ACHN (cell line): Measurements from ENCODE around the gene SYT7.

Experiments used
- DNase-seq: peaks from one replicate; pipeline ENCODE4 v3.0.0-alpha.2; 2015
- in situ Hi-C: cut with HindIII; loops from 2 replicates; pipeline ENCODE4 v1.10.0; 2017; ENCODE audit warnings: low sequenced_read_pairs, low pct_ligation_motif_present, low pct_unique_long_range_greater_than_20kb

SYT7 gene

DNA sequence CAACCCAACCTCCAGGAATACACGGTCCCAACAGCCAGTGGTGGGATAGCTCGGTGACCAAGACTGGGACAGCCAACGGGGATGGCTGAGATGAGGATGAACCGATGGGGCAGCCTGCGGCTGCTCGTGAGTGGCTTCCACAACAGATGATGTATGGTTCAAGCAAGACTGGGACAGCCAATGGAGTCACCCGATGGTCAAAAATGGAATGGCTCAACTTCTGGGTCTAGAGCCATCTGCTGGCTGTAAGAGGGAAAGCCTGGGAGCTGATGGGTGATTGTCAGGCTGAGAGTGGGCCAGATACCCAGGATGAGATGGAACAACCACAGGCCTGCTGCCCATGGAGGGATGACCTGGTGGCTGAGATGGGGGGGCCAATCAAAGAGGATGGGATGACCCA lies 35.5 kb downstream of the SYT7 start:
- in situ Hi-C loops, result no loop called here
- peak; percentile 30 for DNase-seq

GRCh38 chr11:61544466-61544865 lies 36.4 kb downstream of the SYT7 start:
- in situ Hi-C loops, result no loop called here
- DNase-seq, result no peak

GRCh38 chr11:61543606-61544306 lies 37.1 kb downstream of the SYT7 start:
- in situ Hi-C loops, result no loop called here
- no peak for DNase-seq

- in situ Hi-C loops, result no loop called here
- DNase-seq, result no peak
Observed at GRCh38 chr11:61542705-61543104, 38.2 kb downstream of the SYT7 start.

- no peak for DNase-seq
- in situ Hi-C loops, result no loop called here
Observed at GRCh38 chr11:61542024-61542461, 38.8 kb downstream of the SYT7 start.

DNA sequence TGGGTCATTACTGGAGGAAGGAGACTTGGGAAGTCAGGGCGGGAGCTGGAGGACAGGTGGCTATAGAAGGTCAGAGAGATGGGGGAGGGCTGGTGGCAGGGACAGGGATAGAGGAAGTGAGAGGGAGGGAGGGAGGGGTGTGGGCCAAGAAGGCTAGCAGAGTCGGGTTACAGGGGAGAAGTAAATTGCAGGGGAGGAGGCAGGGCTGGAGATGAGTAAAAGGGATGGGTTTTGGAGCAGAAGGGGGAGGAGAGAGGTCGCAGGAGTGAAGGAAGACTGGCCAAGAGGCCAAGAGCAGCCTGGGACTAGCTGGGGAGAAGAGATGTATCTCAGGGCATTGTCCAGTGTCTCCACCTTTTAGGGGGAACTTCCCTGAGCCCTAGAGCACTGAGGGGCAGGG lies 39.3 kb downstream of the SYT7 start:
- in situ Hi-C loops, result no loop called here
- no peak for DNase-seq

GRCh38 chr11:61540528-61540927 lies 40.3 kb downstream of the SYT7 start:
- in situ Hi-C loops, result no loop called here
- no peak for DNase-seq

DNA sequence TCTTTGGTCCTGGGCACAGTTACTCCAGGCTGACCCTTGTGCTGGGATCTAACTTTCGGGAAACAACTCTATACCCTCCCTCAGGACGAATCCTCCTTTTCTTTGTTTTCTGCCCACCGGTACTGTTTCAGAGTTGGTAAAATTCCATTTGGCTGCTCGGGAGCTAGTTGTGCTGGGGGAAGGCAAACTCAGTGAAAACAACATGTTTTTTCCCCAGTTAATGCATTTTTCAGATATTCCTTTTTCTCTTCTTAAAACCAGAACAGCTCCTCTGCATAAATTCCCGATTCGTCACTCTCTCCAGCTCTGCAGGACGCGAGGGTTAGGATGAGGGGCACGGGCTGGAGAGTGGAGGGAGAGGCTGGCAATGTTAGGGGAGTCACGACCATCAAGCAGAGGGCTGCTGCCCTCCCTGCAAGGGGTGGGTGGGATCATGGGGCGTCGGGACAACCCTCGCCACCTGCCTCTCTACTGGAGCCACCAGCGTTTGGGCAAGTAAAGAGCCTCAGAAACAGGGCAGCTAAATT lies 41.0 kb downstream of the SYT7 start:
- in situ Hi-C loops, result no loop called here
- DNase-seq, result no peak

DNA sequence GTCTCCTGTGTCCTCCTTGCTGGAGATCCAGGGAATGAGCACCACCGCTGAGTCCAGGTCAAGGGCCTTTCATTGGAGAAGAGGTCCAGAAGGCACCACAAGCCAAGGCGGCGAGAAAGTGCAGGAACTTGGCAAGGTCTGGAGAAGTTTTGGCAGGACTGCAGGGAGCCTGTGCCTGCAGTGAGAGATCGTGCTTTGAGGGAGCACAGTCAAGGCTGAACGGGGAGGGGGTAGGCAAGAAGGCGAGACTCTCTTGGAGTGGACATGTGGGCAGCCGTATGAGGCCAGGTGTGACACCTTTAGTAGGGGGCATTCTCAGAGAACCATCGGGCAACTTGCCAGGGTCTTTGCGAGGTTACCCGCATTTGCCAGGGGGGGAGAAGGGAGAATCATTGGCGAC lies 41.9 kb downstream of the SYT7 start:
- in situ Hi-C loops, result no loop called here

GRCh38 chr11:61538636-61538961 lies 42.3 kb downstream of the SYT7 start:
- DNase-seq, result no peak
- in situ Hi-C loops, result no loop called here

More for the DNA sequence above, 41.9 kb downstream of the SYT7 start:
- no peak for DNase-seq

- in situ Hi-C loops, result no loop called here
- DNase-seq, result no peak
Observed at GRCh38 chr11:61537326-61537725, 43.5 kb downstream of the SYT7 start.

GRCh38 chr11:61536676-61537270 lies 44.1 kb downstream of the SYT7 start:
- in situ Hi-C loops, result no loop called here
- no peak for DNase-seq

DNA sequence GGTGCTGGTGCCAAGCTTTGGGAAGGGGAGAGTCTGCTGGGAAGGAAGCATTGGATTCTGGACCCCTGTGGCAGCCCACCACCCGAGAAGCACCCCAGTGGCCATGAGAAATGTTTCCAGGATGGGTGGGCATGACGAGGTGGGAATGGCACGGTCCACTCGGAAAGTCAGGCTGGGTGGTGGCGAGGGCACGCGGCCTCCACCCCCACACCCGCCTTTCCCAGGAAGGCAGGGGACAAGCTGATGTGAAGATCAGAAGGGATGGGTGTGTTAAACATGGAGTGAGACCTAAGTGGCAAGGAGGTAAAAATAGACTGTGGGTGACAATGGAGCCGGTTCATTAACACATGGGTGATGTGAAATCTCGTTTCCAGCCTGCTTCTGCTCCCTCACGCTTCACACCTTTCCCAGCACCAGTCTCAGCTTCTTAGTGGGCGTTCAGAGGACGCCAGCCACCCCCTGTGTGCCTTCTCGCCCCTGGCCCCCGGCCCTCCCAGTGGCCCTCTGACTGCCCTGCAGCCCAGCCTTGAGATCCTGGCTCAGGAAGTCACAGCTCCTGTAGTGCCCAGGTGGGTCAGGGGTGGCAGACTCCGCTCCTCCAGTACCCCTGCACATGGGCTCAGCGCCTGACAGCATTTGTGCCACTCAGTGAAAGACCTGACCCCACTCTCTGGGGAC lies 44.7 kb downstream of the SYT7 start:
- in situ Hi-C loops, result no loop called here
- DNase-seq, result no peak

DNA sequence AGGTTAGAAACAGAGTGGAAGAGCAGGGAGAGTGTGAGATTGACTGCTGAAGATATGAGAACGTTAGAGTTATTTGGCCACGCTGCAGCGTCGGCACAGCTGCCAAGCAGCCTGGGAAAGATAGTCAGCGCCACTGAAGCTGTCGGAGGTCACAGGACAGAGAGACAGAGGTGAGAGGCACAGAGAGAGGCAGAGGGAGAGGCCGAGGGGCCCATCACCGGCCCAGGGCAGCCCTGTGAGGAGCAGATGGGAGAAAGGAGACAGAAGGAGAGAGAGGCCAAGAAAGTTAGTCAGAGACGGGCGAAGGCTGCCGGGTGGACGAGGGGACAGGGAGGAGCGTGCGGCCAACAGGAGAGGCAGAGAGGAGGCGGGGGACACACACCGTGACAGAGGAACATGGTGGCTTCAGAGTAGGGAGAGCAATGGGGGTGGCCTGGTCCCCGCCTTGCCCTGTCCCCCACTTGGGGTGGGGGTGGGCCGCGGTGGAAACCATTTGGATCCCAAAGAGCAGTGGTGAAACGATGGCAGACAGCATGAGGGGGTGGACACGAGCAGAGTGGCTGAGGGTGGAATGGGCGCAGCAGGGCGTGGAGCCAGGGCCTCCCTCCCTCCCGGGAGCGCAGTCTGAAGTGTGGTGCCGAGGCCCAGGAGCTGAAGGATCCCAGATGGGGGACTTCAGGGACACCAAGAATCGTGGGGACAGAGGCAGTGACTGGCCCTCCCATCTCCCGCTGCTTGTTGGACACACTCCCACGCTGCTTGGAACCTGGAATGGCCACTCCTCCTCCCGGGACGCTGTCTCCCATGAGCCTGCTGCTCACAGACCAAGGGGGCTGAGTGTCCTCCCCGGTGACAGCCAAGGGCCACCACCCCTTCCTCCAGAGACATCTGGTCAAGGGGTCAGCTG lies 45.7 kb downstream of the SYT7 start:
- in situ Hi-C loops, result no loop called here

DNA sequence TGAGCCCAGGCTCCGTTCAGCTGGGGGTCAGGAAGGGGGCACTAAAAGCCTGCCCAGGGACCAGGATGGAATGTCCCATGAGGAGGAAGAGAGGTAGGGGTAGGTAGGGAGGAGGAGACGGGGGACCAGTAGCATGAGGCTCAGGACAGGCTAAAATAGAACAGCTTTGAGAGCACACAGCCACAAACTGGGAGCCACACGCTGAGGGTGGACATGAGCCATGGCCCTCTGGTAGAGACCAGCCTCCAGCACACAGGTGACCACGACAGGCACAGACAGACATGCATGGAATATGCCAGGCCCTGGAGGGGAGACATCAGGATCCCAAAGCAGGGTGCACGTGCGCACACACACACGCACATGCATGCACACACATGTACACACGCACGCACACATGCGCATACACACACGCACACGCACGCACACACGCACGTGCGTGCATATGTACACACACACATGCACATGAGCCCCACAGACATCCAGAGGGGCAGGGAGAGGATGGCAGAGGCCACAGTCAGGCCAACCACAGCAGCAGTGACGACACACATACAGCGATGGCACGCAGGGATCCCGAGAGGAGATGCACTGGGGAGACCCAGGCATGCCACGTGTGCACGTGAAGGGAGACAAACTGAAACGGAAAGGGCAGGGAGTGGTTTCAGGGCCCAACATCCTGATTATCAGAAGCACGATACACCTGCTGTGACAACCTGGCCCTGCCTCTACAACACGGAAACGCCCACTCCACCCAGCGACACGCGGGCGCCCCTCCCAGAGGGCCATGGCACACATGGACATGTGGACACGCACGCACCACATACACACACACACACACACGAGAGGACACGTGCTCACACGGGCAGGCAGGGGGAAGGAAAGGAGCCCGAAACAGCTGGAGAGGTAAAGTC lies 46.6 kb downstream of the SYT7 start:
- DNase-seq, result no peak

More for the DNA sequence above, 45.7 kb downstream of the SYT7 start:
- no peak for DNase-seq

GRCh38 chr11:61533401-61533800 lies 47.5 kb downstream of the SYT7 start:
- in situ Hi-C loops, result no loop called here
- DNase-seq, result no peak

More for the DNA sequence above, 46.6 kb downstream of the SYT7 start:
- in situ Hi-C loops, result no loop called here

- DNase-seq, result no peak
- in situ Hi-C loops, result no loop called here
Observed at GRCh38 chr11:61533039-61533375, 47.9 kb downstream of the SYT7 start.
